Subcutaneous adipose tissue (tissue), 4 donors: ENCODE data around the gene DHCR24. TPM values are rescaled to one million over a fixed set of nuclear protein-coding genes. Genes with fewer than 3 reads are reported as not detected.

Source experiments
- total RNA-seq, 4 donors: library from RNA; depleted of rRNA; stranded (reverse); fragments of >200 nt; gene quantifications; one replicate each; pipeline ENCODE4 v1.1.0, GENCODE V29; 2016
- TF ChIP-seq, protein P1 (sequence below): fragments of 450-650 bp; IDR thresholded peaks from one replicate; pipeline ENCODE4 v1.5.1; 2016; ENCODE audit warnings: low read depth, mild to moderate bottlenecking, control low read depth, antibody characterized with exemption, moderate library complexity

The DHCR24 gene
- total RNA-seq, 4 donors from 2014 or later = 66.2 to 180 (median 131) TPM

- TF ChIP-seq, protein P1, sequence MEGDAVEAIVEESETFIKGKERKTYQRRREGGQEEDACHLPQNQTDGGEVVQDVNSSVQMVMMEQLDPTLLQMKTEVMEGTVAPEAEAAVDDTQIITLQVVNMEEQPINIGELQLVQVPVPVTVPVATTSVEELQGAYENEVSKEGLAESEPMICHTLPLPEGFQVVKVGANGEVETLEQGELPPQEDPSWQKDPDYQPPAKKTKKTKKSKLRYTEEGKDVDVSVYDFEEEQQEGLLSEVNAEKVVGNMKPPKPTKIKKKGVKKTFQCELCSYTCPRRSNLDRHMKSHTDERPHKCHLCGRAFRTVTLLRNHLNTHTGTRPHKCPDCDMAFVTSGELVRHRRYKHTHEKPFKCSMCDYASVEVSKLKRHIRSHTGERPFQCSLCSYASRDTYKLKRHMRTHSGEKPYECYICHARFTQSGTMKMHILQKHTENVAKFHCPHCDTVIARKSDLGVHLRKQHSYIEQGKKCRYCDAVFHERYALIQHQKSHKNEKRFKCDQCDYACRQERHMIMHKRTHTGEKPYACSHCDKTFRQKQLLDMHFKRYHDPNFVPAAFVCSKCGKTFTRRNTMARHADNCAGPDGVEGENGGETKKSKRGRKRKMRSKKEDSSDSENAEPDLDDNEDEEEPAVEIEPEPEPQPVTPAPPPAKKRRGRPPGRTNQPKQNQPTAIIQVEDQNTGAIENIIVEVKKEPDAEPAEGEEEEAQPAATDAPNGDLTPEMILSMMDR = no peak
These were observed 68.4 kb downstream of the DHCR24 start for GRCh38 chr1:54818461-54819194.

- TF ChIP-seq, protein P1 = no peak
These were observed 70.0 kb downstream of the DHCR24 start for GRCh38 chr1:54816951-54817350.

GRCh38 chr1:54816130-54816529, 70.9 kb downstream of the DHCR24 start:
- TF ChIP-seq, protein P1 = no peak

DNA sequence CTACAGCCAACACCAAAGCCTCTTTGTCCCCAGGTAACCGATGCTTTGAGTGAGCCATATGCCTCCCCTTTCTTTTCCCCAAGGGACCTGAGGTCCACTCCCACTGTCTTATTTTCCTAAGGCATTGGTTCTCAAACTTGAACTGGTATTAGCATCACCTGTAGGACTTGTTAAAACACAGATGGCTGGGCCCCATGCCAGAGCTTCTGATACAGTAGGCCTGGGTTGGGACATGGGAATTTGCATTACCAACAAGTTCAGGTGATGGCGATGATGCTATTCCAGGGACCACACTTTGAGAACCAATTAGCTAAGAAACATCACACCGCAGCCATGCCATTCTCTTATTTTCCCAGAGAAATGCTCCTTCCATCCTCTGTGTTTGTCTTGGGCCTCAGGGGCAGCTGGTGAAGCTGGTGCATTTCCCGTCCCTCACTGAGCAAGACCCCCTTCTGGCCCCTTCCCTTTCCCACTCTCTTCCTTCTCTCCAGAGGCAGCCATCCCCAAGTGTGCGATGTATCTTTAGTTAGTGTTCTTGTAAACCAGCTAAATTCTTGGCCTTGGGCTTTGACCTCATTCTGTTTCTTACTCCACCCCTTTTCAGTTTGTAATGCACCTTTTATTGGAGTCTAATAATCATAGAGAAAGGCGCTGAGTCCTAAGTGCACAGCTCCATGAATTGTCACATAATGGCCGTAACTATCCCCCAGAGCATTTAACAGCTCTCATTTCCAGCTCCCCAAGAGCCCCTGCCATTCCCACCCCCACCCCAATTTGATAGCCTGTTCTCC, 71.7 kb downstream of the DHCR24 start:
- TF ChIP-seq, protein P1 = no peak

DNA sequence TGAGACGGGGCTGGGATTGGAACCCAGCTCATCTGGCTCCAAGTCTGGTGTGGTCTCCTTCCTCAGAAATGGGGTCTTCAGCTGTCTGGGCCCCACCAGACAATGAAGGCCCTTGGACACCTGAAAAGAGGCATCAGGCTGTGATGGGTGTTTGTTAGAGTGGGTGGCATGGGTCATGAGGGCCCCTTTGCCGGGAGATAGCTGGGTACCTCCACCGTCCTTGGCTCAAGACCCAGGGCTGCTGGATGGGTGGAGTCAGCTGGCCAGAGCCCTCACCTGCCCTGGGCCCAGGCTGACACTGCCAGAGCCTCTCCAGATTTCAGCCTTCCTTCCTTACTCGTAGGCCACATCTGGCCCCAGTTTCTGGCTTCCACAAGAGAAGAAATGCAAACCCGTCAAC, 72.4 kb downstream of the DHCR24 start:
- TF ChIP-seq, protein P1 = no peak

- TF ChIP-seq, protein P1 = no peak
These were observed 72.9 kb downstream of the DHCR24 start for GRCh38 chr1:54814126-54814498.

DNA sequence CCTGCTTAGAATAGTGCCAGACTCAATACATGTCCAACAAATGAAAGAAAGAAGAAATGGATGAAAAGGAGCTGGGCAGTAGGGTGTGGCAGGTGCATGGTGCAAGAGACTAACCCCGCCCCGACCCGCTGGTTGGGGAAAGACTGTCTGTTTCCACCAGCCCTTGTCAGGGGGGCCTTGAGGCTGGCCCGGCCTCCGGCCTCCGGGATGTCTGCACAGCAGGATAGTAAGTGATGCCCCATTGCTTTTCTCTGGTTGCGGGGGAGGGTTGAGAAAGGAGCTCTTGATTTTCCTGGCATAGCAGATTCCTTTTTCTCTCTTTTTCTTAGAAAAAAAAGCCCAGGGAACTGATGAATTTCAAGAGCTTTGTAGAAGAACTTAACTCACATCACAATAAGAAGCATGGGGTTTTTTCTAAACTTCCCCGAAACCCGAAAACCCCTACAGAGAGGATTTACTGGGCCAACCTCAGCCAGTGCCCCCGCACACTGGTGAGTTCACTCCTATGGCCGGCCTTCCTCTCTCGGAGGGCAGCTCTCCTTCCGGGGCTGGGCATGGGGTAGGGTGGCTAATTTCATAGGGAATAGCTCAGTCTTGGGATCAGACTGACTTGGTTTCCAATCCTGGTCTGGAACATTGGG, 73.4 kb downstream of the DHCR24 start:
- TF ChIP-seq, protein P1 = no peak
